ENCODE measurements around the gene SEL1L3. TPM values are rescaled to one million over a fixed set of nuclear protein-coding genes. Genes with fewer than 3 reads are reported as not detected.

SEL1L3 gene
- polyA plus RNA-seq, 1 of the 3 experiments (the other 2 are of a cell fraction), result 2.2 TPM

GRCh38 chr4:25911356-25911755 is 48.6 kb upstream of the SEL1L3 start:
- Histone ChIP-seq H3K4me1 (ENCODE audit: control insufficient read depth in 1 of 2, insufficient read depth in 2 of 2, low read depth in 1 of 2, low read length in 1 of 2) (peaks cover 10 to 25% of the 10 kb centered on the region in 2 experiments; a peak in 2 of 4 replicates), H3K27me3 (ENCODE audit: insufficient read depth) (no peaks in the 10 kb centered on the region), H4K20me1 (ENCODE audit: insufficient read depth) (no peaks in the 10 kb centered on the region), H3K9me2 (no peaks in the 10 kb centered on the region), H3K36me3 (replicated peaks in 1 of 2; ENCODE audit: control insufficient read depth in 1 of 2, insufficient read depth in 2 of 2, low read length in 1 of 2) (peaks cover 0 to 2% of the 10 kb centered on the region in 2 experiments), H3K79me2 (ENCODE audit: insufficient read depth) (peaks cover 14% of the 10 kb centered on the region; the same call in 1 of the 2 replicates), H2AFZ (ENCODE audit: low read depth) (no peak overlapping the region), H3K4me3 (ENCODE audit: low read depth in 2 of 2, low read length in 1 of 2) (no peak overlapping the region), H3K9me3 (no peaks in the 10 kb centered on the region), H3F3A (replicated peaks; ENCODE audit: insufficient read depth) (peaks cover 8% of the 10 kb centered on the region), H3K27ac (ENCODE audit: low read depth in 2 of 2, low read length in 1 of 2) (no peak overlapping the region), H3K4me2 (no peak overlapping the region), H3K9ac (no peak overlapping the region)
- 31% methylated on average over 3 of the region's 6 CpGs for WGBS (ENCODE audit: low lambda C conversion rate)
- DNase-seq, result no peak
- POLR2A ChIA-PET, result no interaction called here
- CTCF ChIA-PET, result no interaction called here
- no peak for TF ChIP-seq NRF1 (IDR thresholded peaks at IDR 0.05; ENCODE audit: low read depth, low read length)
- no peak for TF ChIP-seq SIN3A (IDR thresholded peaks at IDR 0.05; ENCODE audit: borderline replicate concordance, low read depth, low read length)
- no peak for TF ChIP-seq RFX5 (IDR thresholded peaks at IDR 0.05; ENCODE audit: low read length)
- TF ChIP-seq GABPA (IDR thresholded peaks at IDR 0.05; ENCODE audit: low read depth), result no peak
- no peak for TF ChIP-seq POLR2AphosphoS5 (IDR thresholded peaks at IDR 0.05; ENCODE audit: low read depth, low read length)

GRCh38 chr4:25908491-25908901 is 45.7 kb upstream of the SEL1L3 start:
- Histone ChIP-seq H3K9ac (no peak overlapping the region), H3K4me1 (ENCODE audit: control insufficient read depth in 1 of 2, insufficient read depth in 2 of 2, low read depth in 1 of 2, low read length in 1 of 2) (peaks cover 0 to 16% of the 10 kb centered on the region in 2 experiments; a peak in 1 of 4 replicates), H3K4me2 (0 out of 2 replicates have a peak overlapping the region, but pooled peaks have one; percentile 6), H3K4me3 (ENCODE audit: low read depth in 2 of 2, low read length in 1 of 2) (no peak overlapping the region), H4K20me1 (ENCODE audit: insufficient read depth) (no peaks in the 10 kb centered on the region), H3F3A (replicated peaks; ENCODE audit: insufficient read depth) (peaks cover 5% of the 10 kb centered on the region), H3K36me3 (replicated peaks in 1 of 2; ENCODE audit: control insufficient read depth in 1 of 2, insufficient read depth in 2 of 2, low read length in 1 of 2) (no peaks in the 10 kb centered on the region), H3K79me2 (ENCODE audit: insufficient read depth) (no peaks in the 10 kb centered on the region), H3K27ac (ENCODE audit: low read depth in 2 of 2, low read length in 1 of 2) (peak overlapping the region in 1 of 2 experiments; percentile 46; a peak in 1 of 4 replicates), H3K27me3 (ENCODE audit: insufficient read depth) (no peaks in the 10 kb centered on the region), H2AFZ (ENCODE audit: low read depth) (no peak overlapping the region), H3K9me2 (no peaks in the 10 kb centered on the region), H3K9me3 (no peaks in the 10 kb centered on the region)
- WGBS (ENCODE audit: low lambda C conversion rate), result 21% methylated on average over 5 of the region's 5 CpGs
- ChIA-PET POLR2A (no interaction called here), CTCF (no interaction called here)
- DNase-seq, result no peak
- TF ChIP-seq ELF1 (IDR thresholded peaks at IDR 0.05), result peak; percentile 60
- no peak for TF ChIP-seq RCOR1 (IDR thresholded peaks at IDR 0.05; ENCODE audit: low read length)
- no peak for TF ChIP-seq FOXJ3 (CRISPR knock-in tag; IDR thresholded peaks at IDR 0.05)
- TF ChIP-seq SMC3 (IDR thresholded peaks at IDR 0.05; ENCODE audit: low read depth, low read length), result no peak
- TF ChIP-seq EZH2phosphoT487 (IDR thresholded peaks at IDR 0.05; ENCODE audit: borderline replicate concordance, low read depth), result no peak
- TF ChIP-seq MAX (IDR thresholded peaks at IDR 0.05; ENCODE audit: low read depth), result peak; percentile 63
- peak in 1 of 2 experiments; percentile 47; a peak in 1 of 4 replicates for TF ChIP-seq EP300 (IDR thresholded peaks at IDR 0.05; ENCODE audit: borderline replicate concordance in 1 of 2, low read depth in 1 of 2, low read length in 1 of 2)
- 0 out of 2 replicates have a peak, but pooled peaks have one; percentile 21 for TF ChIP-seq PBX3 (IDR thresholded peaks at IDR 0.05)
- TF ChIP-seq FOSL2 (IDR thresholded peaks at IDR 0.05; ENCODE audit: borderline replicate concordance, low read depth), result peak; percentile 93
- TF ChIP-seq ZBTB33 (IDR thresholded peaks at IDR 0.05; ENCODE audit: borderline replicate concordance, low read depth), result peak; percentile 29; the same call in 1 of the 2 replicates
- no peak for TF ChIP-seq RXRA (IDR thresholded peaks at IDR 0.05; ENCODE audit: borderline replicate concordance, low read depth)
- no peak for TF ChIP-seq POLR2AphosphoS5 (IDR thresholded peaks at IDR 0.05; ENCODE audit: low read depth, low read length)
- TF ChIP-seq SIN3A (IDR thresholded peaks at IDR 0.05; ENCODE audit: borderline replicate concordance, low read depth, low read length), result no peak
- 0 out of 2 replicates have a peak, but pooled peaks have one; percentile 33 for TF ChIP-seq REST (IDR thresholded peaks at IDR 0.05; ENCODE audit: low read depth, low read length)
- no peak for TF ChIP-seq NRF1 (IDR thresholded peaks at IDR 0.05; ENCODE audit: low read depth, low read length)
- no peak for TF ChIP-seq TAF1 (IDR thresholded peaks at IDR 0.05; ENCODE audit: borderline replicate concordance, low read depth, low read length)
